BJ (cell line): Measurements from ENCODE around the gene RMND1. TPM values are rescaled to one million over a fixed set of nuclear protein-coding genes. Genes with fewer than 3 reads are reported as not detected.

ENCODE experiments used
- CTCF ChIA-PET: fragments of 350-600 bp; formaldehyde crosslinking; extraction: SDS; loops from one replicate; lab custom pipeline; 2021; ENCODE audit warnings: antibody characterized with exemption, inconsistent platforms; lab: Yijun Ruan, JAX
- POLR2A ChIA-PET: fragments of 300-600 bp; sonication (Branson Sonifier 250); formaldehyde crosslinking; extraction: SDS; loops from one replicate; lab custom pipeline; 2021; ENCODE audit warnings: antibody characterized with exemption; lab: Charles Lee
- DNase-seq: peaks from one replicate; pipeline ENCODE4 v3.0.0-alpha.2; 2011; ENCODE audit warnings: low read depth
- H3K27me3 ChIP-seq: 2 replicates; pipeline ENCODE4 v1.6.0; 2011; ENCODE audit warnings: low read length; ENCODE audit not compliant: control insufficient read depth, insufficient read depth
- H3K36me3 ChIP-seq: 2 replicates; pipeline ENCODE4 v1.5.1; 2011; ENCODE audit warnings: low read length; ENCODE audit not compliant: control insufficient read depth, insufficient read depth
- H3K4me3 ChIP-seq: 2 replicates; pipeline ENCODE4 v1.5.1; 2011; ENCODE audit warnings: low read depth, mild to moderate bottlenecking, control low read depth, low read length
- CTCF ChIP-seq: IDR thresholded peaks from 2 replicates; pipeline ENCODE4 v1.5.1; 2011; ENCODE audit warnings: low read depth, mild to moderate bottlenecking, control low read depth, inconsistent platforms, low read length, moderate library complexity; ENCODE audit not compliant: insufficient read depth
- polyA plus RNA-seq: library from polyadenylated mRNA; depleted of rRNA; stranded (reverse); fragments of >200 nt; gene quantifications from 2 replicates; pipeline ENCODE4 v1.2.3, GENCODE V29; 2011

Gene RMND1
- polyA plus RNA-seq, 1 experiment = 10.4 TPM

GRCh38 chr6:151488226-151488625, 36.3 kb upstream of the RMND1 start:
- CTCF ChIA-PET = no interaction called here
- no peak for TF ChIP-seq CTCF
- Histone ChIP-seq H3K36me3 (no peaks in the 10 kb centered on the region), H3K27me3 (no peaks in the 10 kb centered on the region), H3K4me3 (no peak overlapping the region)
- POLR2A ChIA-PET = no interaction called here
- DNase-seq = no peak

- H3K27me3 ChIP-seq = no peaks in the 10 kb centered on the region
- no peak for DNase-seq
- CTCF ChIA-PET = no interaction called here
- no peak for TF ChIP-seq CTCF
- H3K36me3 ChIP-seq = no peaks in the 10 kb centered on the region
- H3K4me3 ChIP-seq = no peak overlapping the region
- POLR2A ChIA-PET = no interaction called here
These were observed 32.1 kb upstream of the RMND1 start for GRCh38 chr6:151483994-151484393.

GRCh38 chr6:151482290-151482689, 30.4 kb upstream of the RMND1 start:
- DNase-seq = no peak
- no peak overlapping the region for H3K4me3 ChIP-seq
- H3K36me3 ChIP-seq = no peaks in the 10 kb centered on the region
- ChIA-PET CTCF (interaction anchor here (1.6 kb wide), 2 partner anchors 13 to 41 kb away, joined by 3 to 5 read pairs; no protein-coding TSS in a partner anchor), POLR2A (interaction anchor here (0.7 kb wide), 2 partner anchors 30 to 92 kb away, joined by 3 read pairs; partner anchors contain the start of gene RMND1)
- no peak for TF ChIP-seq CTCF
- no peaks in the 10 kb centered on the region for H3K27me3 ChIP-seq

GRCh38 chr6:151481786-151482185, 29.9 kb upstream of the RMND1 start:
- no peak for TF ChIP-seq CTCF
- ChIA-PET CTCF (interaction anchor here (1.6 kb wide), 1 partner anchor 41 kb away, joined by 5 read pairs; no protein-coding TSS in a partner anchor), POLR2A (interaction anchor here (0.7 kb wide), 1 partner anchor 30 kb away, joined by 3 read pairs; the partner anchor contains the start of gene RMND1)
- Histone ChIP-seq H3K36me3 (no peaks in the 10 kb centered on the region), H3K27me3 (no peaks in the 10 kb centered on the region), H3K4me3 (no peak overlapping the region)
- no peak for DNase-seq

- no peaks in the 10 kb centered on the region for H3K27me3 ChIP-seq
- CTCF ChIA-PET = interaction anchor here (1.5 to 2.6 kb wide), 2 partner anchors 11 to 73 kb away, joined by 3 to 8 read pairs; no protein-coding TSS in a partner anchor
- DNase-seq = no peak
- POLR2A ChIA-PET = no interaction called here
- no peak overlapping the region for H3K4me3 ChIP-seq
- TF ChIP-seq CTCF = no peak
- no peaks in the 10 kb centered on the region for H3K36me3 ChIP-seq
These were observed 26.7 kb upstream of the RMND1 start for GRCh38 chr6:151478670-151479069.
